Measurements from ENCODE around the gene NADSYN1.

DNA sequence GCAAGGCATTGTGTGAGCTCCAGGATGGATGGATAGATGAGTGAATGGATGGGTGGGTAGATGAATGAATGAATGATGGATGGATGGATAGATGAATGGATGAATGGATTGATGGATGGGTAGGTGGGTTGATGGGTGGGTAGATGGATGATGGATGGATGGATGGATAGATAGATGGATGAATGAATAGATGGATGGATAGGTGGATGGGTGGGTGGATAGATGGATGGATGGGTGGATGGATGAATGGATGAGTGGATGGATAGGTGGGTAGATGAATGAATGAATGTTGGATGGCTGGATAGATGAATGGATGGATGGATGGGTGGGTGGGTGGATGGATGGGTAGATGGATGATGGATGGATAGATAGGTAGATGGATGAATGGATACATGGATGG lies 38.4 kb upstream of the NADSYN1 start:
- TF ChIP-seq GATA2 (IDR thresholded peaks at IDR 0.05; ENCODE audit: low read depth, low read length) = no peak
- no peak for TF ChIP-seq GATA3 (IDR thresholded peaks at IDR 0.05; ENCODE audit: low read depth, low read length)
